Measurements from ENCODE around the gene NPAS4.
"Not testable (repeated sequence)": the region's sequence is repeated elsewhere in the genome, so short reads cannot be mapped to it uniquely, and the experiment has no call there.

Gene NPAS4

DNA sequence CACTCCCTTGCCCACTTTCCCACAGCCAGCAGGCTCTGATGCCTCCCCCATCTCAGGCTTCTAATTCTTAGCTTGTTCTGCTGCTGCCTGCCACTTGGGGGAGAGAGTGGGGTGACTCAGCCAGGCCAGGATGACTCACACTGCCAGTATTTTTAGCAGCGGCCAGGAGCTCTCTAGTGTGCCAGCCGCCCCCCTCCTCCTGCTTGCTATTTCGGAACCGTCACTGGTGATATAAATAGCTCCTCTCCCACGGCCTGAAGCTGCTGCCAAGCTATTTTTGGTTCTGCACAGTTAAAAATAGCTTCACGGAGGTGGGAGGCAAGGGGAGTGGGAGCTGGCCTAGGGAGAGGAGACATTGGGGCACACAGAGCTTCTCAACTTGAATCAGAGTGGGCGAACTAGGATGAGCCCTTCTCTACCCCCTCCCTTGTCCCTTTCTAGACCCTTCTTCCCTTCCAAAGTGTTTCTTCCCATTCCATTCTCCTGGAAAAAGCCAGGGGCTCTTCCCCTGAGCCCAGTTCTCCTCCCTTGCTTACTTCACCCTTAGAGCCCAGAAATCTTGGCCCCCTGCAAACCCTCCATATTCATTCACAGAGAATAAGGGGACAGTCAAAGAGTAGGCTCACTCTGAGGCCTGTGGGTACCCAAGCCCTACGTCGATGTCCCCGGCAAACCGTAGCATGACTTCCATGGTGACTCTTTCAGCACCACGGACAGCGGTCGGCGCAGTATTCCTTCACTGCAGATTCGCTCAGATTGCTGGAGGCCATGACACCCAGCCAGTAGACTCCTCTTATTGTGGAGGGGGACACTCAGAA, 2.5 kb upstream of the NPAS4 start:
- peak; percentile 72 for DNase-seq (ENCODE audit: low spot score)

DNA sequence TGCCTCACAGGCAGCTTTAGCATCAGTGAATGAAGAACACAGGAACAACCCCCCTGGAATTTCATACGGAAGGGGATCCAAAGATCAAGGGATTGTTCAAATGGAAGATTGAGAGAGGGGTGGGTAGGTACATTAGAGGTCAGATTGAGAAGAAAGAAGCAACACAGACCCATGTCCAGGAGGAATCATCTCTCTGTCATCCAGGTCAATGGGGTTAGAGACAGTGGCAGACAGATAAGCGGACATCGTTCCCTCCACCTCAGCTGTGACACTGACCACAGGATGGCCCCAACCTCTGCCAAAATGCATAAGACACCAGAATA, 1.9 kb upstream of the NPAS4 start:
- no peak for DNase-seq (ENCODE audit: low spot score)

- DNase-seq (ENCODE audit: low spot score): no peak
Observed at GRCh38 chr11:66419825-66420224, 1.0 kb upstream of the NPAS4 start.

GRCh38 chr11:66421492-66422205, 814 bp downstream of the NPAS4 start:
- peak; percentile 80 for DNase-seq (ENCODE audit: low spot score)

GRCh38 chr11:66426314-66426713, 5.5 kb downstream of the NPAS4 start:
- DNase-seq (ENCODE audit: low spot score): no peak

GRCh38 chr11:66428933-66429332, 8.1 kb downstream of the NPAS4 start:
- no peak for DNase-seq (ENCODE audit: low spot score)

- peak; percentile 70 for DNase-seq (ENCODE audit: low spot score)
Observed at GRCh38 chr11:66429983-66430602, 9.3 kb downstream of the NPAS4 start.

GRCh38 chr11:66431287-66431686, 10.5 kb downstream of the NPAS4 start:
- DNase-seq (ENCODE audit: low spot score): not testable (repeated sequence)

GRCh38 chr11:66431871-66432329, 11.1 kb downstream of the NPAS4 start:
- DNase-seq (ENCODE audit: low spot score): not testable (repeated sequence)

DNA sequence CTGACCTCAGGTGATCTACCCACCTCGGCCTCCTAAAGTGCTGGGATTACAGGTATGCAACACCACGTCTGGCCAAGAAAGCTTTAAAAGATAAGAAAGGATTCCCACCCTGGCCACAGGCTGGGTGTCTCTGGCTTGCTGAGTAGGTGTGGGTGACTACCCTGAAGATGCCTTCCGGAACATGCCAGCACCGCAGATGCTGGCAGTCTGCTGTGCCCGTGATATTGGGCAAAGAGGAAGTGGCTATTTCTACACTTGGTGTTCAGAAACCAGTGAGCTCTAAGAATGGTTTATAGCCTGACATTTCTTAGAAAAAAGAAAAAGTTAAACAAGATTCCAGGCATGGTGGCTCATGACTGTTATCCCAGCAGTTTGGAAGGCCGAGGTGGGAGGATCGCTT, 11.8 kb downstream of the NPAS4 start:
- DNase-seq (ENCODE audit: low spot score): no peak

- DNase-seq (ENCODE audit: low spot score): no peak
Observed at GRCh38 chr11:66437979-66438503, 17.2 kb downstream of the NPAS4 start.

DNA sequence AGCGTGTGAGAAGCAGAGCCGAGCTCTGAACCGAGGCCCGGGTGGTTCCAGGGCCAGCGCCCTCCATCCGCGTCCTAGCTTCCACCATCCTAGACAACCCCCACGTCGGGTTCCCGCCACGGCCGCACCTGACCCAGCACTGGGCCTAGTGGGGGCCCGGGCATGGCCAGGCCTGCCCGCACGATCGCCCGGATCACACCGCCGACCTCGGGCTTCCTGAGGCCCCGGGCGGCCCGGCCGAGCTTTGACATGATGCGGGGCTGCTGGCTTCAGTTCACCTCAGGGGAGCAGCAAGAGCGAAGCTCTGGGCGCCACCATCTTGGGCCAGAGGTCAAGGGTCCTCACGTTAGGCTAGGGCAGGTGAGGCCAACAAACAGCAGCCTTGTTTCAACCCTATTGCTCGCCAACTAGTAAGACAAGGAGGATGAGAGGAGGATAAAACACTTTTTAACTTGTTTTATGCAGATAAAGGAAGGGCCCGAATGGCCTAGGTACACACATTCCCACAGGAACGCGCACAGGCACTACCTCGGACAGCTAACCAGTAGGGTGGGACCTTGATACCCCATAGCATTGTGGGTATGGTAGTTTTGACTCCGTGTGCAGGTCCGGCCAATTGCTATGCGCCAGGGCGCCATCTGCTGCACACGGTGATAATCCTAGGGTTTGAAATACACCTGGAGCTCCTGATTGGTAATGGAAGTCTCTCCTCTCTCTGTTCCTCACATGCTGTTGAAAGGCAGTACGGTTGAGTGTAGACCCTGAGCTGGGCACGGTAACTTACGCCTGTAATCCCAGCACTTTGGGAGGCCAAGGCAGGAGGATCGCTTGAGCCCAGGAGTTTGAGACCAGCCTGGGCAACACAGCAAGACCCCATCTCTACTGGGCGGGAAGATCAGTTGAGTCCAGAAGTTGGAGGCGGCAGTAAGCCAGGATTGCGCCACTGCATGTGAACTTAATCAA, 17.9 kb downstream of the NPAS4 start, which contains the start of gene MRPL11:
Gene MRPL11 (minus strand): TSS at position 345 of the 963 bp plus-strand sequence. CDS start 94 bp downstream, at position 251.
- DNase-seq (ENCODE audit: low spot score): peak; percentile 96

DNA sequence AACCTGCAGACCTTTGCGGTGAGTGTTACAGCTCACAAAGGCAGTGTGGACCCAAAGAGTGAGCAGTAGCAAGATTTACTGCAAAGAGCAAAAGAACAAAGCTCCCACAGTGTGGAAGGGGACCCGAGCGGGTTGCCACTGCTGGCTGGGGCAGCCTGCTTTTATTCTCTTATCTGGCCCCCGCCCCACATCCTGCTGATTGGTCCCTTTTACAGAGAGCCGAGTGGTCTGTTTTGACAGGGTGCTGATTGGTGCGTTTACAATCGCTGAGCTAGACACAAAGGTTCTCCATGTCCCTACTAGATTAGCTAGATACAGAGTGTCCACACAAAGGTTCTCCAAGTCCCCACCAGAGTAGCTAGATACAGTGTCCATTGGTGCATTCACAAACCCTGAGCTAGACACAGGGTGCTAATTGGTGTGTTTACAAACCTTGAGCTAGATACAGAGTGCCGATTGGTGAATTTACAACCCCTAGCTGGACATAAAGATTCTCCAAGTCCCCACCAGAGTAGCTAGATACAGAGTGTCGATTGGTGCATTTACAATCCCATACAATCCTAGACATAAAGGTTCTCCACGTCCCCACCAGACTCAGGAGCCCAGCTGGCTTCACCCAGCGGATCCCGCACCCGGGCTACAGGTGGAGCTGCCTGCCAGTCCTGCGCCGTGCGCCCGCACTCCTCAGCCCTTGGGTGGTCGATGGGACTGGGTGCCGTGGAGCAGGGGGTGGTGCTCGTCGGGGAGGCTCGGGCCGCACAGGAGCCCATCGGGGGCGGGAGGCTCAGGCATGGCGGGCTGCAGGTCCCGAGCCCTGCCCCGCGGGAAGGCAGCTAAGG, 19.5 kb downstream of the NPAS4 start:
- not testable (repeated sequence) for DNase-seq (ENCODE audit: low spot score)

GRCh38 chr11:66440940-66441282, 20.1 kb downstream of the NPAS4 start:
- DNase-seq (ENCODE audit: low spot score): not testable (repeated sequence)

DNA sequence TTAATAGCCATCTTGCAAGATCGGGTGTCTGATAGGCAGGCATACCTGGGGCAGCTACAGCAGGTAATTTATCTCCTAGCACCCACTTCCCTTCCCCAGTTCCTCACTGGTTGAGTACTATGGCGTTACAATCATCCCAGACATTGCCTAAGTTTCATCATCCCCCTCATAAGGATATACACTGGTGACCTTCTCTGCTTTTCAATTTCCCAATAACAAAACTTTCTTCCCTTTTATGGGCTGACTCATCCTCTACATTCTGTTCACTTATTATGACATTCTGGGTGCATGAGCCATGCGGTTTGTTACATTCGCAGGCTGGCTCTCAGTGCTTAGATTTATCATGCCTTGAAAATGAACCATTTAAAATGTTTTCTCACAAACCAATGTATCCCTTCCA, 22.8 kb downstream of the NPAS4 start:
- no peak for DNase-seq (ENCODE audit: low spot score)

GRCh38 chr11:66447012-66447411, 26.2 kb downstream of the NPAS4 start:
- DNase-seq (ENCODE audit: low spot score): no peak

GRCh38 chr11:66448523-66448922, 27.7 kb downstream of the NPAS4 start:
- DNase-seq (ENCODE audit: low spot score): no peak

DNA sequence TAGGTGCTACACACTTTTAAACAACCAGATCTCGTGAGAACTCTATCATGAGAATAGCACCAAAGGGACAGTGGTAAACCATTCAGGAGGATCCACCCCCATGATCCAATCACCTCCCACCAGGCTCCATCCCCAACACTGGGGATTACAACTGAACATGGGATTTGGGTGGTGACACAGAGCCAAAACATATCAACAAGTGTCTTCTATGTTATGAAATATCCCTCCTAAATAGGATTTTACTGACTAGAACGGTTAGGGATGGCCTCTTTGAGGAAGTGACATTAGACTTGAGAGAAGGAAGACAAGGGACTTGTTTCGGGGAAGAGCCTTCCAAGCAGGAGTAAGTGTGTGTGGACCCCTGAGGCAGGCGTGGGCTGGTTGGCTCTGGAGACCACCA, 29.7 kb downstream of the NPAS4 start:
- DNase-seq (ENCODE audit: low spot score): no peak

DNA sequence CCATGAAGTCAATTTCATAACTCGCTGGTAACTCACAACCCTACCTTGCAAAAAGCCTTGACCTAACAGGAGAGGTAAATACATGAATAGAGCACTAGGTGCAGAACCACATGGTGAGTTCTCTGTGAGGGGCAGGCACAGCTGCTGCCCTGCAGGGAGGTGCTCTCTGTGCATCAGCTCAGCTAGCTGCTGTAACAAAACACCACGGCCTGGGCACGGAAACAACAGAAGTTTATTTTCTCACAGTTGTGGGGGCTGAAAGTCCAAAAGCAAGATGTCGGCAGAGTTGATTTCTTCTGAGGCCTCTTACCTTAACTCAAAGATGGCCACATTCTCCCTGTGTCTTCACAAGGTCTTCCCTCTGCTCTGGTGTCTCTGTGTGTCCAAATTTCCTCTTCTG, 30.8 kb downstream of the NPAS4 start:
- no peak for DNase-seq (ENCODE audit: low spot score)

GRCh38 chr11:66454247-66454646, 33.4 kb downstream of the NPAS4 start:
- no peak for DNase-seq (ENCODE audit: low spot score)

DNA sequence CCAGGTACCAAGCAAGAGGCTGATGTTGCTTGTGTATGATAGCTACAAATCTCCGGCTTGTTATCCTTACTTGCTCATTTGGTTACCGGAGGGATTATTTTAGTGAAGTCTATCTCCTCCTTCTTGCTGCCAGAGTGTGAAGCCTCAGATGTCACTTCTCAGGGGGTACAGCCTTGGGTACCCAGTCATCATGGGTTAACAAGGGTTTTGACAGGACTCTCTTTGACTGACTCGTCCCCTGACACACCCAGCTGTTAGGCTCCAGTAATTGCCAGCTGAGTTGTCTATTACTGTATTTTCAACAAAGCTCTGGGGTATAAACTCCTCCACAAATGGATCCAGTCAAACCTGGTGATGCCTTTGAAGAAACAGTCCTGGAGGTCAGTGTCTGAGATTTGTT, 34.0 kb downstream of the NPAS4 start:
- DNase-seq (ENCODE audit: low spot score): no peak

Measured in NAMALWA (cell line).